ENCODE measurements around the gene PLPP7. TPM values are rescaled to one million over a fixed set of nuclear protein-coding genes. Genes with fewer than 3 reads are reported as not detected.

The PLPP7 gene
- total RNA-seq, 1 donor from 2014 or later = 17.3 TPM

DNA sequence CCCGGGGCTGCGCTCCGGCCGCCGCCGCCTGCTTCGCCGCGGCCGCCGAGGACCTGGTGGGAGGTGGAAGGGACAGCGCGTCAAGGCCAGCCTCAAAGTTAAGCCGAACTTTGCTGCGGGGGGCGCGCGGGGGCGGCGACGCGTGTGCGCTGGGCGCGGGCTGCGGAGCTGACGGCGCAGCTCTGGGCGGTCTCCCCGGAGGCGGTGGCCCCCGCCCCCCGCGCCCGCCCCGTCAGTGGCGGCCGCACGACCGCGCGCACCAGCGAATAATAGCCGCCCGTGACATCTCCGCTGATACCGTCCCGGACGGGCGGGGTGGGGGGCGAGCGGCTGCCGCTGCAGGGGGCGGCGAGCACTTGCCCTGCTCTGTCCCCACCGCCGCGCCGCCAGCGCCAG, 12.6 kb upstream of the PLPP7 start:
- peaks cover 9% of the 10 kb centered on the region for H3K27me3 Mint-ChIP-seq (ENCODE audit: unreplicated experiment)
- peaks cover 30% of the 10 kb centered on the region for H3K4me1 Mint-ChIP-seq (ENCODE audit: low read depth, unreplicated experiment)
- no peak overlapping the region for H3K4me3 Mint-ChIP-seq (ENCODE audit: unreplicated experiment)
- peaks cover 8% of the 10 kb centered on the region for H3K9me3 Mint-ChIP-seq (ENCODE audit: unreplicated experiment)
- no peak for DNase-seq
- H3K36me3 Mint-ChIP-seq (ENCODE audit: unreplicated experiment) = no peaks in the 10 kb centered on the region
- no peak overlapping the region for H3K27ac Mint-ChIP-seq (ENCODE audit: unreplicated experiment)
- TF ChIP-seq, protein P1, sequence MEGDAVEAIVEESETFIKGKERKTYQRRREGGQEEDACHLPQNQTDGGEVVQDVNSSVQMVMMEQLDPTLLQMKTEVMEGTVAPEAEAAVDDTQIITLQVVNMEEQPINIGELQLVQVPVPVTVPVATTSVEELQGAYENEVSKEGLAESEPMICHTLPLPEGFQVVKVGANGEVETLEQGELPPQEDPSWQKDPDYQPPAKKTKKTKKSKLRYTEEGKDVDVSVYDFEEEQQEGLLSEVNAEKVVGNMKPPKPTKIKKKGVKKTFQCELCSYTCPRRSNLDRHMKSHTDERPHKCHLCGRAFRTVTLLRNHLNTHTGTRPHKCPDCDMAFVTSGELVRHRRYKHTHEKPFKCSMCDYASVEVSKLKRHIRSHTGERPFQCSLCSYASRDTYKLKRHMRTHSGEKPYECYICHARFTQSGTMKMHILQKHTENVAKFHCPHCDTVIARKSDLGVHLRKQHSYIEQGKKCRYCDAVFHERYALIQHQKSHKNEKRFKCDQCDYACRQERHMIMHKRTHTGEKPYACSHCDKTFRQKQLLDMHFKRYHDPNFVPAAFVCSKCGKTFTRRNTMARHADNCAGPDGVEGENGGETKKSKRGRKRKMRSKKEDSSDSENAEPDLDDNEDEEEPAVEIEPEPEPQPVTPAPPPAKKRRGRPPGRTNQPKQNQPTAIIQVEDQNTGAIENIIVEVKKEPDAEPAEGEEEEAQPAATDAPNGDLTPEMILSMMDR (IDR thresholded peaks at IDR 0.05; ENCODE audit: partially characterized antibody, unreplicated experiment) = no peak

DNA sequence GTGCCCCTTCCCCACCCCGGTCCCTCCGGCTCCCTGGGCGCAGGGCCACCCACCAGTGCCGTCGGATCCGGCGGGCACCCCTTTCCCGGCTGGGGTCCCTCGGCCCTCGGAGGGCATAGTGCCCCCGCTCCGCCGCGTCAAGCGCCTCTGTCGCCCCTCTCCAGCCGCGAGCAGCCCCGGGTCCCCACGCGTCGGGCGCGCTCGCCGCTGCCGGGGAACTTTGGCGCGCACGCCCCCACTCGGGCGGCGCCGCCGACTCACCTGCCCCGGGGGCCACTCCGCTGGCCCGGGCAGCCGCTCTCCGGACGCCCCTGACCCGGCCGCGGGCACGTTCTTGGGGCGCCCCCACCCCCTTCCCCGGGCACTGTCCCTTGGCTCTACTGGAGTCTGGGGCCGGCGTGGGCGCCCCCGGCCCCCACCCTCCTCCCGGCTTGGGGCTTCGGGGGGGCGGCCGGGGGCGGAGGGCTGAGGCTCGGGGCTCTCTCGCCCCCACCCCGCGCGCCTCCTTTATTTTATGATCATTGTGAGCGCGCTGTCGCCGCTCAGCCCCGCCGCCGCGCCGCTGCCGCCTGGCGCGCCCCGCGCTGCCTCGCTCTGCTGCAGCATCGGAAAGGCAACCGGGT, 12.1 kb upstream of the PLPP7 start:
- H3K4me3 Mint-ChIP-seq (ENCODE audit: unreplicated experiment) = no peak overlapping the region
- TF ChIP-seq, protein P1 (IDR thresholded peaks at IDR 0.05; ENCODE audit: partially characterized antibody, unreplicated experiment) = no peak
- no peak overlapping the region for H3K27ac Mint-ChIP-seq (ENCODE audit: unreplicated experiment)
- peaks cover 35% of the 10 kb centered on the region for H3K4me1 Mint-ChIP-seq (ENCODE audit: low read depth, unreplicated experiment)
- no peaks in the 10 kb centered on the region for H3K36me3 Mint-ChIP-seq (ENCODE audit: unreplicated experiment)
- peaks cover 12% of the 10 kb centered on the region for H3K9me3 Mint-ChIP-seq (ENCODE audit: unreplicated experiment)
- DNase-seq = no peak
- peaks cover 13% of the 10 kb centered on the region for H3K27me3 Mint-ChIP-seq (ENCODE audit: unreplicated experiment)

DNA sequence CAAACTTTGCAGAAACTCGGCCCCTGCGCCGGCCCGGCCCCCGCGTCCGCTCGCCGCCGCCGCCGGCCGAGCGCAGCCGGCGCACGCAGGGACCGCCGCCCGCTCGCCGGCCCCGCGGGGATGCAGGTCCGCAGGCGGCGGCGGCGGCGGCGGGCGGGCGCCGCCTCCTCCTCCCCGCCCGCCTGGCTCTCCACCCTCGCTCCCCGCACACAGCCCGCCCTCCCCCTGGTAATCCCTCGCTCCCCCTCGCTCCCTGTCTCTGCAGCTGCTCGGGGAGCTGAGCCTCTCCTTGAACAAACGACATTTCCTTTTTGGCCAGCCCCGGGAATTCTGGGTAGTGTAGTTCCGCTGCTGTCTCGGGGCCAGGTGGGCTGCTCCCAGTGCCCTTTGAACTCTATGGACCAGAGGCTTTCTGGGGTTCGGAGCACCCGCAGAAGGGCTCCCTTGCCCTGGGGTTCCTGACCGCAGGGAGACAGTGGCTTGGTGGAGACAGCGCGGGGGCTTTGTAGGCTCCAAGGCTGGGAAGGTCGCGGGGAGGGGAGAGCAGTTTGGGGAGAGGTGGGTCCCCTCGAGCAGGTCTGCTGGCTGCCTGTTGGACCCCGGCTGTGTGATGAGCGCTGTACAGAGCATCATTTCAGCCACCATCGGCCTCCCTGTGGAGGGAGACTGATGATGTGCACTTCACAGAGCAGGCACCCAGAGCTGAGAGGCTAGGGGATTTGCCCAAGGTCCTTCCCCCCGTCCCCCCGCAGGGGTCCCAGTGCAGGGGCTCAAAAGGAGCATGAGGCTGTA, 11.4 kb upstream of the PLPP7 start:
- Mint-ChIP-seq H3K4me3 (ENCODE audit: unreplicated experiment) (peak overlapping the region; percentile 75), H3K36me3 (ENCODE audit: unreplicated experiment) (no peaks in the 10 kb centered on the region), H3K27me3 (ENCODE audit: unreplicated experiment) (peaks cover 13% of the 10 kb centered on the region), H3K4me1 (ENCODE audit: low read depth, unreplicated experiment) (peaks cover 32% of the 10 kb centered on the region), H3K27ac (ENCODE audit: unreplicated experiment) (peak overlapping the region; percentile 83), H3K9me3 (ENCODE audit: unreplicated experiment) (peaks cover 12% of the 10 kb centered on the region)
- peak; percentile 88 for DNase-seq
- TF ChIP-seq, protein P1 (IDR thresholded peaks at IDR 0.05; ENCODE audit: partially characterized antibody, unreplicated experiment) = no peak

DNA sequence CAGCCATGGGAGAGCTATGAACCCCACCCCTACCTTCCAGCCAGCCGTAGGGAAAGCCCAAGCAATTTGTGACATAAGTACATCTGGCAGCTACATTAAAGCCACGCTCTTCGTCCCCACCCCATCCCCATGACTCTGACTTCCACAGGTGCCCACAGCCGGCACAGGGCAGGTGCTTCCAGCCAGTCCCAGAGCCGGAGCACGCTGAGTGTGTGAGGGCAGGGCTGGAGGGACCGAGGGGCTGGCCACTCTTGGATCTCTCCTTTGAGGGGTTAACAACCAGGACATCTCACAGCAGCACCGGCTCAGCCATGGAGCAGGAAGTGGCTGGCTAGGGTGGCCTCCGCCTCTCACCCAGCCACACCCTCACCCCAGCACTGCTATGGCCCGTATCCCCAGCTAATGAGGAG, 10.8 kb upstream of the PLPP7 start:
- TF ChIP-seq, protein P1 (IDR thresholded peaks at IDR 0.05; ENCODE audit: partially characterized antibody, unreplicated experiment) = no peak
- H3K27ac Mint-ChIP-seq (ENCODE audit: unreplicated experiment) = no peak overlapping the region
- H3K4me3 Mint-ChIP-seq (ENCODE audit: unreplicated experiment) = no peak overlapping the region
- peaks cover 30% of the 10 kb centered on the region for H3K4me1 Mint-ChIP-seq (ENCODE audit: low read depth, unreplicated experiment)
- H3K27me3 Mint-ChIP-seq (ENCODE audit: unreplicated experiment) = peaks cover 13% of the 10 kb centered on the region
- DNase-seq = no peak
- H3K36me3 Mint-ChIP-seq (ENCODE audit: unreplicated experiment) = no peaks in the 10 kb centered on the region
- H3K9me3 Mint-ChIP-seq (ENCODE audit: unreplicated experiment) = peaks cover 12% of the 10 kb centered on the region
